K562 (cell line): ENCODE measurements around the gene PITX1. TPM values are rescaled to one million over a fixed set of nuclear protein-coding genes. Genes with fewer than 3 reads are reported as not detected.
A peak's percentile ranks its signal among the peaks of the same experiment; 100 is the strongest.

Experiments used
- ARID3B ChIP-seq: fragments of 250-450 bp; sonication (Bioruptor Pico); IDR thresholded peaks from 2 replicates; pipeline ENCODE4 v1.4.0; 2020; ENCODE audit warnings: borderline replicate concordance
- BCOR ChIP-seq: fragments of 450-650 bp; IDR thresholded peaks from 2 replicates; pipeline ENCODE4 v1.6.1; 2016
- CEBPZ ChIP-seq: fragments of 150-350 bp; IDR thresholded peaks from 2 replicates; pipeline ENCODE4 v1.6.1; 2014; ENCODE audit warnings: low read depth, mild to moderate bottlenecking, low read length, borderline replicate concordance
- HDAC3 ChIP-seq: fragments of 450-650 bp; IDR thresholded peaks from 2 replicates; pipeline ENCODE4 v1.6.1; 2018; ENCODE audit warnings: borderline replicate concordance, mild to moderate bottlenecking, moderate library complexity; ENCODE audit not compliant: partially characterized antibody
- HMBOX1 ChIP-seq: sonication (generic); IDR thresholded peaks from 2 replicates; pipeline ENCODE4 v1.6.1; 2016
- PBX2 ChIP-seq, 2 experiments: IDR thresholded peaks in 1 of 2; conservative IDR thresholded peaks in 1 of 2; 2 replicates each; pipeline ENCODE4 v1.6.1; 2016; ENCODE audit warnings: low read depth in 2 of 2, mild to moderate bottlenecking in 1 of 2, missing compliant biosample characterization in 1 of 2, missing genetic modification characterization in 1 of 2, moderate library complexity in 1 of 2
- SMARCB1 ChIP-seq: IDR thresholded peaks from 2 replicates; pipeline ENCODE4 v1.6.1; 2011; ENCODE audit warnings: improper control_type of control experiment, low read depth; ENCODE audit not compliant: insufficient read length
- SRSF9 ChIP-seq: fragments of 200-400 bp; formaldehyde crosslinking; IDR thresholded peaks from 2 replicates; pipeline ENCODE4 v1.6.1; 2017; ENCODE audit warnings: low read depth, low read length, borderline replicate concordance
- TEAD1 ChIP-seq, 2 experiments: fragments of 450-650 bp in 1 of 2; sonication (generic) in 1 of 2; formaldehyde crosslinking; IDR thresholded peaks; 2 replicates each; pipeline versions ENCODE4 v1.4.0 to v1.8.0; 2020 to 2022; ENCODE audit warnings: mild to moderate bottlenecking in 2 of 2, missing genetic modification reagents in 1 of 2
- ZBTB11 ChIP-seq, 3 experiments: fragments of 200-800 bp in 1 of 3; fragments of 250-450 bp in 1 of 3; fragments of 450-650 bp in 1 of 3; sonication (Bioruptor Pico) in 1 of 3; sonication (Bioruptor generic) in 1 of 3; formaldehyde crosslinking in 1 of 3; IDR thresholded peaks; 2 replicates each; pipeline versions ENCODE4 v1.6.1 to v1.8.0; 2016 to 2022; ENCODE audit warnings: mild to moderate bottlenecking in 2 of 3, missing genetic modification characterization in 2 of 3, missing compliant biosample characterization in 1 of 3, moderate library complexity in 1 of 3
- ZNF121 ChIP-seq: sonication (generic); formaldehyde crosslinking; conservative IDR thresholded peaks from 2 replicates; pipeline ENCODE4 v1.8.0; 2022; ENCODE audit warnings: missing genetic modification reagents
- ZNF395 ChIP-seq: fragments of 200-800 bp; sonication (Bioruptor generic); IDR thresholded peaks from 2 replicates; pipeline ENCODE4 v1.6.1; 2017; ENCODE audit warnings: missing genetic modification characterization, missing compliant biosample characterization
- polyA plus RNA-seq, 8 experiments: library from polyadenylated mRNA; depleted of rRNA in 4 of 8; stranded (reverse) in 5 of 8; unstranded in 3 of 8; fragments of >200 nt; fragmentation: Nextera tagmentation in 2 of 8; fragmentation: Illumina TruSeq in 1 of 8; extraction: Ambion mirVana in 2 of 8; extraction: Trizol in 1 of 8; gene quantifications; 2 replicates each; pipeline versions ENCODE4 v1.2.1 to v1.2.3, GENCODE V29; 2011 to 2014; ENCODE audit warnings: inconsistent platforms in 1 of 8, missing spikeins in 1 of 8
- total RNA-seq, 7 experiments: library from RNA; depleted of rRNA in 6 of 7; stranded (reverse); fragments of >200 nt in 6 of 7; fragmentation: Illumina TruSeq in 2 of 7; extraction: Trizol in 2 of 7; gene quantifications; 2 replicates each; pipeline versions ENCODE4 v1.2.1 to v1.2.3, GENCODE V29; 2011 to 2021; ENCODE audit warnings: low replicate concordance in 1 of 7

PITX1 gene
- total and polyA plus RNA-seq, 9 of the 15 experiments (the other 6 are each of a cell fraction or from before 2014, with no cell fraction given): 0.13 to 88.2 (median 24.9) TPM

- TF ChIP-seq PBX2 (CRISPR knock-in tag; IDR thresholded peaks at IDR 0.05; ENCODE audit: low read depth) (0 out of 2 replicates have a peak, but pooled peaks have one; percentile 17), PBX2 (tag; conservative IDR thresholded peaks at IDR 0.05; ENCODE audit: low read depth) (peak; percentile 81), ZBTB11 (CRISPR knock-in tag; IDR thresholded peaks at IDR 0.05) (no peak), SMARCB1 (no peak), TEAD1 (CRISPR knock-in tag; IDR thresholded peaks at IDR 0.05) (no peak), BCOR (no peak), ZNF121 (CRISPR knock-in tag) (no peak), ZNF395 (no peak), CEBPZ (no peak), ARID3B (no peak), HDAC3 (no peak), HMBOX1 (no peak), SRSF9 (no peak)
These were observed 24.3 kb upstream of the PITX1 start (continued) for GRCh38 chr5:135058331-135058732.
